HCT116 (cell line): Measurements from ENCODE around the gene DNAH5.

ENCODE experiments used
- CTCF ChIP-seq, 3 experiments: fragments of 200-600 bp in 1 of 3; sonication (generic) in 1 of 3; IDR thresholded peaks in 2 of 3; conservative IDR thresholded peaks in 1 of 3; 2 replicates each; pipeline ENCODE4 v1.5.1; 2012 to 2017; ENCODE audit warnings: low read depth in 2 of 3, low read length in 2 of 3, antibody characterized with exemption in 1 of 3, borderline replicate concordance in 1 of 3, control low read depth in 1 of 3, mild to moderate bottlenecking in 1 of 3, mixed read lengths in 1 of 3, mixed run types in 1 of 3, moderate library complexity in 1 of 3; ENCODE audit not compliant: insufficient read depth in 1 of 3
- EZH2 ChIP-seq: fragments of 200-600 bp; sonication (generic); IDR thresholded peaks from 2 replicates; pipeline ENCODE4 v1.6.1; 2017; ENCODE audit warnings: antibody characterized with exemption, mixed run types
- FOSL1 ChIP-seq: IDR thresholded peaks from 2 replicates; pipeline ENCODE4 v1.6.1; 2012; ENCODE audit warnings: low read depth
- JUND ChIP-seq: IDR thresholded peaks from 2 replicates; pipeline ENCODE4 v1.6.1; 2012
- MAX ChIP-seq: IDR thresholded peaks from 2 replicates; pipeline ENCODE4 v1.6.1; 2012
- POLR2A ChIP-seq: IDR thresholded peaks from 2 replicates; pipeline ENCODE4 v1.7.0; 2011; ENCODE audit warnings: borderline replicate concordance; ENCODE audit not compliant: insufficient read depth, insufficient read length; ENCODE audit errors: extremely low read depth
- RAD21 ChIP-seq: IDR thresholded peaks from 2 replicates; pipeline ENCODE4 v1.6.1; 2012; ENCODE audit warnings: low read depth, mild to moderate bottlenecking
- ZBTB33 ChIP-seq: IDR thresholded peaks from 2 replicates; pipeline ENCODE4 v1.6.1; 2011; ENCODE audit warnings: mild to moderate bottlenecking, low read length, moderate library complexity; ENCODE audit not compliant: insufficient replicate concordance; ENCODE audit errors: extremely low read depth
- ZNF274 ChIP-seq: fragments of 200-500 bp; sonication (Bioruptor generic); IDR thresholded peaks from 2 replicates; pipeline ENCODE4 v1.6.1; 2014; ENCODE audit warnings: mild to moderate bottlenecking, low read depth, low read length, inconsistent platforms

- no peak for TF ChIP-seq CTCF (IDR thresholded peaks at IDR 0.05 in 2 of 3, conservative IDR thresholded peaks at IDR 0.05 in 1 of 3; ENCODE audit: borderline replicate concordance in 1 of 3, insufficient read depth in 1 of 3, low read depth in 2 of 3, low read length in 2 of 3)
- no peak for TF ChIP-seq FOSL1
- TF ChIP-seq ZBTB33 = no peak
- no peak for TF ChIP-seq POLR2A
- no peak for TF ChIP-seq ZNF274
- no peak for TF ChIP-seq JUND
- no peak for TF ChIP-seq RAD21
- TF ChIP-seq EZH2 = no peak
- no peak for TF ChIP-seq MAX
Measured at GRCh38 chr5:13676531-13676930, 268.0 kb downstream of the DNAH5 start.
